ENCODE measurements around the gene ELAVL1. TPM values are rescaled to one million over a fixed set of nuclear protein-coding genes. Genes with fewer than 3 reads are reported as not detected.

Gene ELAVL1
- total and polyA plus RNA-seq, 2 of the 13 experiments (the other 11 are each of a cell fraction or from before 2014, with no cell fraction given) = 27.9 to 38.4 TPM

DNA sequence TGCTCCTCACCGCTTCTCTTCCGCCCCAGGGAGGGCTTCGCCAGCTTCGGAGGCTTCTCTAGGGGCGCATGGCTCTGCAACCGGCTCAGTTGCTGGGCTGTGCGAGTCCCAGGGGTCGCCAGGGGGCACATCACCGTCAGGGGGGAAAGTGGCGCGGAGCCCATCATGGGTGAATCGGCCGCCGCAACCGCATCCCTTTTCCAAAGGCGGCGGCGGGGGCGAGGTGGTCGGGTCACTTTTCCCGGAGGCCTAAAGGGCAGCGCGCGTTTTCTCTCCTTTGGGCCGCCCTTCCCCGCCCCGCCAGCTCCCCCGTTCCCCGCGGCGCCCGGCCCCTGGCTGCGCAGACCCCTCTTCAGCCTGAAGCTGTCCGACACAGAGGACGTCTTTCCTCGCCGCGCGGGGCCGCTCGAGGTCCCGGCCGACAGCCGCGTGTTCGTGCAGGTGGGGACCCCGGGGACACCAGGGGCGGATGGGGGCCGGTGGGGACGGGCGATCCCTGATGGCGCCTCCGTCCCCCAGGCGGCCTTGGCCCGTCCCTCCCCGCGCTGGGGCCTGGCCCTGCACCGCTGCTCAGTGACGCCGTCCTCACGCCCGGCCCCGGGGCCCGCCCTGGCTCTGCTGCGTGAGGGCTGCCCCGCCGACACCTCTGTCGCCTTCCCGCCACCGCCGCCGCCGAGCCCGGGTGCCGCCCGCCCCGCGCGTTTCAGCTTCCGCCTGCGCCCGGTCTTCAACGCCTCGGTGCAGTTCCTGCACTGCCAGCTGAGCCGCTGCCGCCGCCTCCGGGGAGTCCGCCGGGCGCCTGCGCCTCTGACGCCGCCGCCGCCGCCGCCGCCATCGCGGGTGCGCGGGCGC lies 89.1 kb downstream of the ELAVL1 start (continued):
- TF ChIP-seq ZFP91 (CRISPR knock-in tag; IDR thresholded peaks at IDR 0.05; ENCODE audit: borderline replicate concordance) (peak; percentile 36; the same call in 1 of the 2 replicates), WIZ (CRISPR knock-in tag; IDR thresholded peaks at IDR 0.05) (no peak), DZIP1 (CRISPR knock-in tag; IDR thresholded peaks at IDR 0.05) (no peak), NCOA1 (CRISPR knock-in tag; IDR thresholded peaks at IDR 0.05) (no peak), FOXK1 (CRISPR knock-in tag; IDR thresholded peaks at IDR 0.05; ENCODE audit: borderline replicate concordance, low read depth) (no peak), SNRNP70 (IDR thresholded peaks at IDR 0.05; ENCODE audit: low read depth, low read length) (no peak), TMF1 (CRISPR knock-in tag; IDR thresholded peaks at IDR 0.05; ENCODE audit: low read depth) (peak; percentile 71; the same call in 1 of the 2 replicates), DR1 (CRISPR knock-in tag; IDR thresholded peaks at IDR 0.05) (no peak), ZNF646 (CRISPR knock-in tag; IDR thresholded peaks at IDR 0.05) (peak; percentile 35; the same call in 1 of the 2 replicates), MTA1 (CRISPR knock-in tag; IDR thresholded peaks at IDR 0.05; ENCODE audit: borderline replicate concordance) (0 out of 2 replicates have a peak, but pooled peaks have one; percentile 55), ERF (CRISPR knock-in tag; IDR thresholded peaks at IDR 0.05) (no peak), MAFF (IDR thresholded peaks at IDR 0.05; ENCODE audit: low read depth, low read length) (no peak), ZFP37 (CRISPR knock-in tag; IDR thresholded peaks at IDR 0.05; ENCODE audit: borderline replicate concordance) (no peak), AKAP8 (CRISPR knock-in tag; IDR thresholded peaks at IDR 0.05) (peak; percentile 96), CENPT (CRISPR knock-in tag; IDR thresholded peaks at IDR 0.05; ENCODE audit: low read depth) (0 out of 2 replicates have a peak, but pooled peaks have one; percentile 64)
- TF ChIP-seq, protein P1, sequence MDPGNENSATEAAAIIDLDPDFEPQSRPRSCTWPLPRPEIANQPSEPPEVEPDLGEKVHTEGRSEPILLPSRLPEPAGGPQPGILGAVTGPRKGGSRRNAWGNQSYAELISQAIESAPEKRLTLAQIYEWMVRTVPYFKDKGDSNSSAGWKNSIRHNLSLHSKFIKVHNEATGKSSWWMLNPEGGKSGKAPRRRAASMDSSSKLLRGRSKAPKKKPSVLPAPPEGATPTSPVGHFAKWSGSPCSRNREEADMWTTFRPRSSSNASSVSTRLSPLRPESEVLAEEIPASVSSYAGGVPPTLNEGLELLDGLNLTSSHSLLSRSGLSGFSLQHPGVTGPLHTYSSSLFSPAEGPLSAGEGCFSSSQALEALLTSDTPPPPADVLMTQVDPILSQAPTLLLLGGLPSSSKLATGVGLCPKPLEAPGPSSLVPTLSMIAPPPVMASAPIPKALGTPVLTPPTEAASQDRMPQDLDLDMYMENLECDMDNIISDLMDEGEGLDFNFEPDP (CRISPR knock-in tag; conservative IDR thresholded peaks at IDR 0.05) = no peak
